IMR-90 (cell line): ENCODE data around the gene MRPL17. TPM values are rescaled to one million over a fixed set of nuclear protein-coding genes. Genes with fewer than 3 reads are reported as not detected.
A peak's percentile ranks its signal among the peaks of the same experiment; 100 is the strongest.

Experiments
- ATAC-seq: fragments of 200-7000 bp; cut with Tn5 transposase; 2 replicates; pipeline ENCODE4 v1.9.1; 2020; ENCODE audit warnings: low read depth, mild to moderate bottlenecking, moderate library complexity
- BruUV-seq: library from RNA; stranded (reverse); fragments of 400-500 nt; replicated peaks from 2 replicates; lab custom pipeline; 2021; lab: Mats Ljungman, UMichigan
- CTCF ChIA-PET: fragments of 300-600 bp; formaldehyde crosslinking; extraction: SDS; loops from one replicate; lab custom pipeline; 2021; ENCODE audit warnings: antibody characterized with exemption; lab: Yijun Ruan, JAX
- POLR2A ChIA-PET: fragments of 300-600 bp; sonication (Branson Sonifier 250); formaldehyde crosslinking; loops from one replicate; lab custom pipeline; 2022; ENCODE audit warnings: antibody characterized with exemption; ENCODE audit not compliant: unreplicated experiment; lab: Charles Lee
- DNase-seq: peaks from one replicate; pipeline ENCODE4 v3.0.0; 2013
- H2AFZ ChIP-seq: replicated peaks from 2 replicates; pipeline ENCODE3; 2013; ENCODE audit warnings: low read length, mild to moderate bottlenecking; ENCODE audit not compliant: poor library complexity
- H2AK5ac ChIP-seq: 2 replicates; pipeline ENCODE4 v1.6.1; 2013; ENCODE audit warnings: low read depth, low read length, inconsistent platforms
- H2AK9ac ChIP-seq: replicated peaks from 2 replicates; pipeline ENCODE3; 2013; ENCODE audit warnings: mild to moderate bottlenecking, low read depth, low read length, moderate library complexity; ENCODE audit not compliant: poor library complexity
- H2BK120ac ChIP-seq: 2 replicates; pipeline ENCODE4 v1.6.1; 2013; ENCODE audit warnings: low read depth, low read length, inconsistent platforms
- H2BK15ac ChIP-seq: 3 replicates; pipeline ENCODE4 v1.6.1; 2013; ENCODE audit warnings: low read depth, low read length, inconsistent platforms
- H2BK20ac ChIP-seq: 2 replicates; pipeline ENCODE4 v1.6.1; 2013; ENCODE audit warnings: low read depth, mild to moderate bottlenecking, inconsistent platforms, low read length, moderate library complexity
- H2BK5ac ChIP-seq: 2 replicates; pipeline ENCODE4 v1.6.1; 2013; ENCODE audit warnings: mild to moderate bottlenecking, low read depth, low read length, inconsistent platforms; ENCODE audit not compliant: poor library complexity, severe bottlenecking
- H3K14ac ChIP-seq: replicated peaks from 2 replicates; pipeline ENCODE4 v1.6.1; 2013; ENCODE audit warnings: low read depth, low read length, inconsistent platforms
- H3K18ac ChIP-seq: 2 replicates; pipeline ENCODE4 v1.6.1; 2013; ENCODE audit warnings: low read depth, low read length, control low read depth
- H3K23ac ChIP-seq: 2 replicates; pipeline ENCODE4 v1.6.1; 2013; ENCODE audit warnings: low read depth, low read length, inconsistent platforms
- H3K27ac ChIP-seq: 2 replicates; pipeline ENCODE4 v1.5.1; 2013; ENCODE audit warnings: mild to moderate bottlenecking, control low read depth, low read length; ENCODE audit not compliant: insufficient read depth
- H3K27me3 ChIP-seq: 2 replicates; pipeline ENCODE4 v1.6.1; 2013; ENCODE audit warnings: low read length; ENCODE audit not compliant: control insufficient read depth, insufficient read depth
- H3K36me3 ChIP-seq: 2 replicates; pipeline ENCODE4 v1.6.1; 2013; ENCODE audit warnings: low read length, mixed read lengths; ENCODE audit not compliant: control insufficient read depth, insufficient read depth
- H3K4ac ChIP-seq: 2 replicates; pipeline ENCODE4 v1.6.1; 2013; ENCODE audit warnings: low read depth, low read length, inconsistent platforms
- H3K4me1 ChIP-seq: 2 replicates; pipeline ENCODE4 v1.6.1; 2013; ENCODE audit warnings: low read length, mixed read lengths; ENCODE audit not compliant: control insufficient read depth, insufficient read depth
- H3K4me2 ChIP-seq: 2 replicates; pipeline ENCODE4 v1.6.1; 2013; ENCODE audit warnings: low read depth, mild to moderate bottlenecking, control low read depth, low read length, moderate library complexity
- H3K4me3 ChIP-seq: 2 replicates; pipeline ENCODE4 v1.5.1; 2013; ENCODE audit warnings: low read depth, mild to moderate bottlenecking, control low read depth, low read length, moderate library complexity; ENCODE audit not compliant: insufficient read depth
- H3K56ac ChIP-seq: 2 replicates; pipeline ENCODE4 v1.6.1; 2013; ENCODE audit warnings: low read length, inconsistent platforms; ENCODE audit not compliant: insufficient read depth; ENCODE audit errors: extremely low read depth
- H3K79me1 ChIP-seq, 2 experiments: 2 replicates each; pipeline ENCODE4 v1.6.1; 2013; ENCODE audit warnings: low read length in 2 of 2, inconsistent platforms in 1 of 2, low read depth in 1 of 2
- H3K9ac ChIP-seq: 2 replicates; pipeline ENCODE4 v1.6.1; 2013; ENCODE audit warnings: low read depth, low read length, control low read depth
- H3K9me1 ChIP-seq: 2 replicates; pipeline ENCODE4 v1.6.1; 2013; ENCODE audit warnings: low read length, inconsistent platforms; ENCODE audit not compliant: insufficient read depth
- H3K9me3 ChIP-seq: 2 replicates; pipeline ENCODE4 v1.6.1; 2013; ENCODE audit warnings: low read length; ENCODE audit not compliant: control insufficient read depth, insufficient read depth
- H4K20me1 ChIP-seq: 2 replicates; pipeline ENCODE4 v1.6.1; 2013; ENCODE audit warnings: low read length, inconsistent platforms; ENCODE audit not compliant: insufficient read depth
- H4K5ac ChIP-seq: 2 replicates; pipeline ENCODE4 v1.6.1; 2013; ENCODE audit warnings: mild to moderate bottlenecking, low read depth, low read length, control low read depth
- H4K8ac ChIP-seq, 2 experiments: 2 replicates each; pipeline ENCODE4 v1.6.1; 2013; ENCODE audit warnings: low read depth in 2 of 2, low read length in 2 of 2, control low read depth in 1 of 2, inconsistent platforms in 1 of 2
- H4K91ac ChIP-seq: 2 replicates; pipeline ENCODE4 v1.6.1; 2013; ENCODE audit warnings: low read depth, low read length, inconsistent platforms; ENCODE audit not compliant: insufficient read depth
- BHLHE40 ChIP-seq: fragments of 150-350 bp; IDR thresholded peaks from 2 replicates; pipeline ENCODE4 v1.6.1; 2016; ENCODE audit warnings: mild to moderate bottlenecking, low read depth, low read length
- CHD1 ChIP-seq: IDR thresholded peaks from 2 replicates; pipeline ENCODE4 v1.6.1; 2012; ENCODE audit warnings: low read depth, low read length, improper control_type of control experiment
- FOS ChIP-seq: fragments of 150-350 bp; IDR thresholded peaks from 2 replicates; pipeline ENCODE4 v1.6.1; 2016; ENCODE audit warnings: low read depth, low read length
- MAZ ChIP-seq: IDR thresholded peaks from 2 replicates; pipeline ENCODE4 v1.6.1; 2012; ENCODE audit warnings: low read depth, mild to moderate bottlenecking, low read length, improper control_type of control experiment, moderate library complexity, borderline replicate concordance
- WGBS, 2 experiments: methylation state at CpG; one replicate each; pipeline versions ENCODE4 v1.1.5 to v1.1.7; 2013; ENCODE audit warnings: missing lambda C conversion rate in 2 of 2; ENCODE audit not compliant: insufficient read length in 1 of 2; ENCODE audit errors: extremely low coverage in 2 of 2; 5-methylcytosine and 5-hydroxymethylcytosine counted together
- dilution Hi-C: fragments of 300-500 bp; cut with HindIII; formaldehyde crosslinking; loops from one replicate; pipeline ENCODE4 v1.14.3; 2018; ENCODE audit warnings: low sequenced_read_pairs; ENCODE audit not compliant: unreplicated experiment
- in situ Hi-C: fragments of 300-500 bp; cut with MboI; formaldehyde crosslinking; loops from 3 replicates; pipeline ENCODE4 v1.14.3; 2019; ENCODE audit warnings: low sequenced_read_pairs, inconsistent platforms, mixed read lengths
- intact Hi-C: fragments of 100-400 bp; cut with micrococcal nuclease; formaldehyde crosslinking; loops from 2 replicates; pipeline ENCODE4 v1.10.0; 2022
- polyA plus RNA-seq, 3 experiments: library from polyadenylated mRNA; depleted of rRNA; stranded (reverse); fragments of >200 nt; gene quantifications; 2 replicates each; pipeline ENCODE4 v1.2.3, GENCODE V29; 2012; ENCODE audit warnings: low replicate concordance in 1 of 3
- total RNA-seq: library from RNA; depleted of rRNA; stranded (reverse); fragments of >200 nt; gene quantifications from 2 replicates; pipeline ENCODE4 v1.2.3, GENCODE V29; 2012
- TF ChIP-seq, protein P1 (sequence below): fragments of 150-350 bp; IDR thresholded peaks from 2 replicates; pipeline ENCODE4 v1.6.1; 2016; ENCODE audit warnings: low read depth, mild to moderate bottlenecking, low read length, moderate library complexity, borderline replicate concordance

MRPL17 gene
- total and polyA plus RNA-seq, 2 of the 4 experiments (the other 2 are of a cell fraction) = 70.3 to 85.2 TPM

GRCh38 chr11:6646918-6647679 is 36.0 kb downstream of the MRPL17 start (continued):
- TF ChIP-seq MAZ = no peak
- TF ChIP-seq CHD1 = no peak

GRCh38 chr11:6646576-6646917 is 36.6 kb downstream of the MRPL17 start:
- H4K91ac ChIP-seq = peak overlapping the region; percentile 85
- in situ Hi-C loops (no loop called here), dilution Hi-C loops (no loop called here), intact Hi-C loops (no loop called here)
- ChIA-PET POLR2A (no interaction called here), CTCF (no interaction called here)
- DNase-seq (peak; percentile 60), ATAC-seq (peak; percentile 60)
- TF ChIP-seq, protein P1, sequence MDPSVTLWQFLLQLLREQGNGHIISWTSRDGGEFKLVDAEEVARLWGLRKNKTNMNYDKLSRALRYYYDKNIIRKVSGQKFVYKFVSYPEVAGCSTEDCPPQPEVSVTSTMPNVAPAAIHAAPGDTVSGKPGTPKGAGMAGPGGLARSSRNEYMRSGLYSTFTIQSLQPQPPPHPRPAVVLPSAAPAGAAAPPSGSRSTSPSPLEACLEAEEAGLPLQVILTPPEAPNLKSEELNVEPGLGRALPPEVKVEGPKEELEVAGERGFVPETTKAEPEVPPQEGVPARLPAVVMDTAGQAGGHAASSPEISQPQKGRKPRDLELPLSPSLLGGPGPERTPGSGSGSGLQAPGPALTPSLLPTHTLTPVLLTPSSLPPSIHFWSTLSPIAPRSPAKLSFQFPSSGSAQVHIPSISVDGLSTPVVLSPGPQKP = no peak
- 0 out of 2 replicates have a peak, but pooled peaks have one; percentile 24 for TF ChIP-seq BHLHE40
- no peak for TF ChIP-seq FOS
- peaks cover 5 to 40% of the 10 kb centered on the region in 2 experiments; a peak in 3 of 4 replicates for H3K79me1 ChIP-seq
- peak overlapping the region; percentile 86 for H2AK9ac ChIP-seq
- H3K4me1 ChIP-seq = peaks cover 16% of the 10 kb centered on the region
- H2AFZ ChIP-seq = peak overlapping the region; percentile 83
- H3K23ac ChIP-seq = peak overlapping the region; percentile 64; the same call in 1 of the 2 replicates
- H3K56ac ChIP-seq = peak overlapping the region; percentile 24; the same call in 1 of the 2 replicates
- H4K8ac ChIP-seq = peak overlapping the region; percentile 47 to 94; a peak in 3 of 4 replicates
- no peak overlapping the region for H3K4me3 ChIP-seq
- H3K36me3 ChIP-seq = peaks cover 4% of the 10 kb centered on the region; the same call in 1 of the 2 replicates
- peak overlapping the region; percentile 18; the same call in 1 of the 3 replicates for H2BK15ac ChIP-seq
- H3K9me3 ChIP-seq = no peaks in the 10 kb centered on the region
- peaks cover 26% of the 10 kb centered on the region for H3K9me1 ChIP-seq
- WGBS, 2 experiments = no CpG with 5 or more reads among the region's 3 CpGs
- H3K4ac ChIP-seq = peak overlapping the region; percentile 83
- H3K18ac ChIP-seq = peak overlapping the region; percentile 68; the same call in 1 of the 2 replicates
- 0 out of 2 replicates have a peak, but pooled peaks cover 3% of the 10 kb centered on the region for H3K27me3 ChIP-seq
- no TSS peak for BruUV-seq
- no peak overlapping the region for H2BK5ac ChIP-seq
- H4K20me1 ChIP-seq = peaks cover 5% of the 10 kb centered on the region; the same call in 1 of the 2 replicates
- H3K14ac ChIP-seq = peak overlapping the region; percentile 64
- peak overlapping the region; percentile 1; the same call in 1 of the 2 replicates for H3K4me2 ChIP-seq
- peak overlapping the region; percentile 81 for H2BK120ac ChIP-seq
- H3K9ac ChIP-seq = no peak overlapping the region
- H2AK5ac ChIP-seq = peak overlapping the region; percentile 88
- peak overlapping the region; percentile 75 for H2BK20ac ChIP-seq
- H4K5ac ChIP-seq = peak overlapping the region; percentile 28; the same call in 1 of the 2 replicates
- peak overlapping the region; percentile 9; the same call in 1 of the 2 replicates for H3K27ac ChIP-seq
